ENCODE results near the gene RABL3. TPM values are rescaled to one million over a fixed set of nuclear protein-coding genes. Genes with fewer than 3 reads are reported as not detected.
"Not testable (repeated sequence)": the region's sequence is repeated elsewhere in the genome, so short reads cannot be mapped to it uniquely, and the experiment has no call there.

RABL3 gene
- 27.4 TPM for total RNA-seq

- intact Hi-C loops (cut with DNase I), result no loop called here
- DNase-seq (ENCODE audit: low spot score), result peak; percentile 97
- peak; percentile 100 for ATAC-seq
Measured at GRCh38 chr3:120742198-120742848, at the start of gene RABL3, which contains the start of gene GTF2E1. Gene RABL3, minus strand, starts transcription at chr3:120742516. Its CDS starts 9 bp downstream, at chr3:120742507. Gene GTF2E1, plus strand, starts transcription at chr3:120742744. Its CDS starts 7,809 bp downstream, at chr3:120750553.

DNA sequence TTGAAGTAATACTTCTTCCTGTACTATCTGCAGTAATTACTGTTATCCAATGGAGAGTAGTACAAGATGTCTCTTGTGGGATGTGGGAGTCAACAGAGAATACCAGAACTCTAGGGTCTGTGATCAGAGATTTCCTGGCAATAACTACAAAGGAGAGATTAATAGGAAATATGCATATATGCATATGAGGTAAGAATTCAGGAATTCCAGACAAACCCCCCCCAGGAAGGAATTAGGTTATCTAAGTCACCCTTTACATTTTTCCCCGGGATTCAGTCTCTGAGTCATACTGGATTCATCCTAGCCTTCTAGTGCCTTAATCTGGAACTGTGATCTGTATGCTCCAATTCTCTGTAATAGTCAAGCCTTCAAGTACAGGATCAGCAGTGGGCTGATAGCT, 49.6 kb upstream of the RABL3 start:
- ATAC-seq (no peak), DNase-seq (ENCODE audit: low spot score) (no peak)
- intact Hi-C loops (cut with DNase I), result no loop called here

DNA sequence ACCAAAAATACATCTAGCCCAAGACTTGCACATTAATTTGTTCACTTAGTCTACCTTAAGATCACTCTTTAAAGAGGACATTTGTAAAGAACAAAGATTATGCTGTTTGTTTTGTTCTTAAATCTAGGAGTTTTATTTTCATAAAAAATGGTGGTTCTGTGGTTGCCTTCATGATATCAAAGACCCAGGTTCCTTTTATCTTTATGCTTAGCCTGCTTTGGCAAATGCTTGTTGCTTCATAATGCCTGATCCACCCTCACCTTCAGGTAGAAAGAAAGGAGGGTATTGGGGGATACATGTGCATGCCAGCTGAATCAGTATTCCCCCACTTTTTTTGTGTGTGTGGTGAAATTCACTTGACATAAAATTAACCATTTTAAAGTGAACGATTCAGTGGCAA, 48.7 kb upstream of the RABL3 start:
- DNase-seq (ENCODE audit: low spot score) (no peak), ATAC-seq (no peak)
- intact Hi-C loops (cut with DNase I), result no loop called here

DNA sequence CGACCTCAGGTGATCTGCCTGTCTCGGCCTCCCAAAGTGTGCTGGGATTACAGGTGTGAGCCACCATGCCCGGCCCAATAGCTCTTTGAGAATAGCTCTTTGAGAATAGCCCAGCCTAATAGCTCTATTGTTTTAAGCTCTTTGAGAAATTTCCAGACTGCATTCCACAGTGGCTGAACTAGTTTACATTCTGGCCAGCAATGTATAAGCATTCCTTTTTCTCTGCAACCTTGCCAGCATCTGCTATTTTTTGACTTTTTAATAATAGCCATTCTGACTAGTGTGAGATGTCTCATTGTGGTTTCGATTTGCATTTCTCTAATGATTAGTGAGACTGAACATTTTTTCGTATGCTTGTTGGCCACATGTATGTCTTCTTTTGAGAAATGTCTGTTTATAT, 43.5 kb upstream of the RABL3 start:
- intact Hi-C loops (cut with DNase I); ATAC-seq; DNase-seq (ENCODE audit: low spot score): not testable (repeated sequence)

- intact Hi-C loops (cut with DNase I), result no loop called here
- DNase-seq (ENCODE audit: low spot score) (no peak), ATAC-seq (no peak)
Measured at GRCh38 chr3:120780977-120781376, 38.7 kb upstream of the RABL3 start.

- ATAC-seq (no peak), DNase-seq (ENCODE audit: low spot score) (no peak)
- intact Hi-C loops (cut with DNase I), result no loop called here
Measured at GRCh38 chr3:120778776-120779175, 36.5 kb upstream of the RABL3 start.

DNA sequence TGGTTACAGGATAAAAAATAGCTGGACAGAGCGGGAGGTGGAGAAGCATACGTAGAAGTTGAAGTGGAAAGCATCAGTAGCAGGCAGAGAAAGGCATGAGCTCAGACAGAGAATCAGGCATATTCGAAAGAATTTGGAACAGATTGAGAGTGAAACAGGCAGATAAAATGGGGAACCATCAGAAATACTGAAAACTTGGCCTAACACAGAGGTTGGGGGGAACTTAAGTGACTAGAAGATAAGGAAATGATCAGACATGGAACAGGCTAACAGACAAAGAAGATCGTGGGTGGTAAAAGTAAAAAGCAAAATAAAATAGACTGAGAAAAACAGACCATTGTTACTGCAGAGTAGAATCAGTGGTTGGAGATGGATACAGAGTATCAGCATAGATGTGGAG, 33.1 kb upstream of the RABL3 start:
- intact Hi-C loops (cut with DNase I), result no loop called here
- ATAC-seq (no peak), DNase-seq (ENCODE audit: low spot score) (no peak)

- ATAC-seq, result no peak
- no peak for DNase-seq (ENCODE audit: low spot score)
Measured at GRCh38 chr3:120773932-120774331, 31.6 kb upstream of the RABL3 start.

GRCh38 chr3:120772081-120772480, 29.8 kb upstream of the RABL3 start:
- no peak for ATAC-seq
- no peak for DNase-seq (ENCODE audit: low spot score)
- intact Hi-C loops (cut with DNase I), result no loop called here

More at GRCh38 chr3:120773932-120774331, 31.6 kb upstream of the RABL3 start:
- intact Hi-C loops (cut with DNase I), result no loop called here

- ATAC-seq (no peak), DNase-seq (ENCODE audit: low spot score) (no peak)
- intact Hi-C loops (cut with DNase I), result no loop called here
Measured at GRCh38 chr3:120770891-120771290, 28.6 kb upstream of the RABL3 start.

GRCh38 chr3:120769436-120769835, 27.1 kb upstream of the RABL3 start:
- DNase-seq (ENCODE audit: low spot score) (no peak), ATAC-seq (no peak)
- intact Hi-C loops (cut with DNase I), result no loop called here

DNA sequence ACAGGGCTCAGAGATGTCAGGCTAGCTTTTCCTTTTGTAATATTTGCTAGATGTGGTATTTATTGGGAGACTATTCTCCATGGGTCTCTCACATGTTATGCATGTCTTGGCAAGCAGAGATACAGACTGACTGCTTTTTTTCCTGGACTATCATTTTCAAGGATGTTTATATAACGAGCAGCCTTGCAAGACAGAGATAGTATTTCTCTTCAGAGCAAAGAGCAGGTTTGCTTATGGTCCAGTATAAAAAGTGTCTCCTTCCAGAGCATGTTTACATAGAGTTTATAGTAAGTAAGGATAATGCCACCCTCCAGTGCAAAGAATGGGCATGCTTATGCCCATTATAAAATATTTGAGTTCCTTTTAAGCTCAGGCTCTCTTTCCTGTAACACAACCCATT, 24.8 kb upstream of the RABL3 start:
- intact Hi-C loops (cut with DNase I), result no loop called here
- DNase-seq (ENCODE audit: low spot score), result no peak
- ATAC-seq, result peak; percentile 45

- intact Hi-C loops (cut with DNase I), result no loop called here
- ATAC-seq, result no peak
Measured at GRCh38 chr3:120766576-120766975, 24.3 kb upstream of the RABL3 start.

DNA sequence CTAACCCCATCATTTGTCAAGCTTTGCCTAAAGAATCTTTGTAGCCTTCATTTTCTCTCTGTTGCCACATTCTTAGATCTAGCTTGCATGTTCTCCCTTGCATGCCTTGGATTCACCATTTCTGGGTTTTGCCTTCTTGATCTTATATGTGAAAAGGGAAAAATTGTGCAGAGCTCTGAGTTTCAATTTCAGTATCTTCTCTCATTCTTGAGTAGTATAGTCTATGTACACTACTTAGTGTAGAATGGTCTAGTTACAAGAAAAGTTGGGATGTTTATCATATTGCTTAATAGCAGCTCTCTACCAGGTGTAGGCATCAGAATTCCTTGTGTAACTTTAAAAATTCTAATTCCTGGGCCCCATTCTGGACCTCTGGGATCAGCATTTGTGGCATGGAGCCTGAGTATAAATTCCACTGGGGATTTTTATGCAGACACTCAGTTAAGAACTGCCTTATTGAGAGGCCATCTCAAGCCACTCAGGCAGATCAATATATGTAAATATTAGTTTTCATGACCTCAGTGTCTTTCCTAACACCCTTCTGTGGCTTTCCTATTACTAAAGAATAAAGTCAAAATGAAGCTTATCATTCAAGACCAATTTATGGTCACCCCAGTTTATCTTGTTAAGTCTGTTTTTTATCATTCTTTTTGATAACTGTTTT, 23.6 kb upstream of the RABL3 start:
- ATAC-seq (no peak), DNase-seq (ENCODE audit: low spot score) (no peak)
- intact Hi-C loops (cut with DNase I), result no loop called here

More at GRCh38 chr3:120766576-120766975, 24.3 kb upstream of the RABL3 start:
- no peak for DNase-seq (ENCODE audit: low spot score)

GRCh38 chr3:120764206-120764605, 21.9 kb upstream of the RABL3 start:
- intact Hi-C loops (cut with DNase I), result no loop called here
- ATAC-seq (no peak), DNase-seq (ENCODE audit: low spot score) (no peak)

DNA sequence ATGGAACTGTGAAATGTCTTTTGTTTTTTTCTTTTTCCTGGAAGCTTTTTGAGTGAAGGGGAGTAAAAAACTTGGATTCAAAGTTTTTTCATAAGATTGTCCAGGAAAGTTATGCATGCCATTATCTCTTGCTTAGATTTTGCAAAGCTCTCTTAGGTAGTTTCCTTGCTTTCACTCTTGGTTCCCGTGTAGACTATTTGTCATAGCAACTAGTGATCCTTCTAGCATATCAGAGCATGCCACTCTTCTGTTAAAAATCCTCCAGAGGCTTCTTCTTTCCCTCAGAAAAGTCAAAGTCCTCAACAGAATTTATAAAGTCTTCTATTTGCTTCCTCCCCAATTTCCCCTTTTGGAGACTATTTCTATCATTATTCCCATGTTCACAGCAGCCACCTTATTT, 21.3 kb upstream of the RABL3 start:
- no peak for DNase-seq (ENCODE audit: low spot score)
- intact Hi-C loops (cut with DNase I), result no loop called here

GRCh38 chr3:120762615-120763014, 20.3 kb upstream of the RABL3 start:
- intact Hi-C loops (cut with DNase I), result no loop called here

More for the DNA sequence above, 21.3 kb upstream of the RABL3 start:
- ATAC-seq, result no peak

GRCh38 chr3:120758551-120758950, 16.2 kb upstream of the RABL3 start:
- not testable (repeated sequence) for ATAC-seq; DNase-seq (ENCODE audit: low spot score)

More at GRCh38 chr3:120762615-120763014, 20.3 kb upstream of the RABL3 start:
- ATAC-seq (no peak), DNase-seq (ENCODE audit: low spot score) (no peak)

GRCh38 chr3:120756061-120756460, 13.7 kb upstream of the RABL3 start:
- intact Hi-C loops (cut with DNase I), result no loop called here
- DNase-seq (ENCODE audit: low spot score), result no peak
- ATAC-seq, result no peak

More at GRCh38 chr3:120758551-120758950, 16.2 kb upstream of the RABL3 start:
- intact Hi-C loops (cut with DNase I), result not testable (repeated sequence)

DNA sequence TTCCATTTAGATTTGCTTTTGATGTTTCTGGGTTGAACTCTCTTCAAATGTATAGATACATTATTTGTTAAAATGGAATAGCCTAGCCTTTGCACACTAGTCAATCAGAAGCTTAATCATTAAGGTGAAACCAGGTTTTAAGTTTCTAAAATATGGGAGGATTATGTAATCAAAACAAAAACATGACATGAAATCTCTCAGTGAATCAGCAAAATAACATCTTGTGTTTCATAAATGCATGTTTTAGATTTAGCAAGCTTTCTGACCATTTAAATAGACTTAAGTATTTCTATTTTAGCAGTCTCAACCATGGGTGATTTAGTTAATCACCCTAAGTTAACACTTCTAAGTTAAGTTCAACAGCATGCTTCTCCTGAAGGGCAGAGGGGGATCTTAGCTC, 11.5 kb upstream of the RABL3 start:
- no peak for ATAC-seq
- DNase-seq (ENCODE audit: low spot score), result no peak
- intact Hi-C loops (cut with DNase I), result no loop called here

All from sciatic nerve (tissue), 2 donors.